K562 (cell line): Measurements from ENCODE around the gene PATJ. TPM values are rescaled to one million over a fixed set of nuclear protein-coding genes. Genes with fewer than 3 reads are reported as not detected.

Experiments
- CHD2 ChIP-seq: IDR thresholded peaks from 2 replicates; pipeline ENCODE4 v1.6.1; 2011; ENCODE audit warnings: low read depth, low read length
- ELF1 ChIP-seq: fragments of 200-800 bp; sonication (Bioruptor generic); IDR thresholded peaks from 2 replicates; pipeline ENCODE4 v1.6.1; 2016; ENCODE audit warnings: missing genetic modification characterization, missing compliant biosample characterization
- JUN ChIP-seq, 2 experiments: sonication (generic) in 1 of 2; formaldehyde crosslinking in 1 of 2; IDR thresholded peaks; 2 replicates each; pipeline versions ENCODE4 v1.6.1 to v1.8.0; 2012 to 2022; ENCODE audit warnings: borderline replicate concordance in 2 of 2, mild to moderate bottlenecking in 2 of 2, improper control_type of control experiment in 1 of 2, low read depth in 1 of 2, low read length in 1 of 2, missing genetic modification reagents in 1 of 2
- KDM5B ChIP-seq: fragments of 200-600 bp; sonication (generic); IDR thresholded peaks from 2 replicates; pipeline ENCODE4 v1.6.1; 2012; ENCODE audit warnings: low read depth, mild to moderate bottlenecking, moderate library complexity, low read length, control low read depth, inconsistent platforms; ENCODE audit not compliant: insufficient replicate concordance
- KHSRP ChIP-seq: fragments of 450-650 bp; IDR thresholded peaks from 2 replicates; pipeline ENCODE4 v1.6.1; 2017
- NCOA1 ChIP-seq: fragments of 450-650 bp; IDR thresholded peaks from 2 replicates; pipeline ENCODE4 v1.6.1; 2016; ENCODE audit warnings: low read depth
- NFXL1 ChIP-seq: fragments of 450-650 bp; formaldehyde crosslinking; IDR thresholded peaks from 2 replicates; pipeline ENCODE4 v1.4.0; 2021; ENCODE audit warnings: mild to moderate bottlenecking
- PHB2 ChIP-seq: fragments of 450-650 bp; IDR thresholded peaks from 2 replicates; pipeline ENCODE4 v1.6.1; 2017; ENCODE audit warnings: low read depth
- PRPF4 ChIP-seq: fragments of 200-400 bp; formaldehyde crosslinking; IDR thresholded peaks from one replicate; pipeline ENCODE4 v1.6.1; 2017; ENCODE audit warnings: low read length, low read depth, mild to moderate bottlenecking; ENCODE audit not compliant: insufficient read depth, poor library complexity, severe bottlenecking
- RB1 ChIP-seq: fragments of 450-650 bp; IDR thresholded peaks from 2 replicates; pipeline ENCODE4 v1.6.1; 2017; ENCODE audit warnings: low read depth, mild to moderate bottlenecking
- SIN3A ChIP-seq, 2 experiments: fragments of 150-350 bp in 1 of 2; IDR thresholded peaks; 2 replicates each; pipeline ENCODE4 v1.6.1; 2011 to 2016; ENCODE audit warnings: borderline replicate concordance in 2 of 2, low read depth in 2 of 2, low read length in 2 of 2, mild to moderate bottlenecking in 2 of 2, moderate library complexity in 2 of 2; ENCODE audit not compliant: control insufficient read depth in 1 of 2
- SMAD4 ChIP-seq: fragments of 250-450 bp; sonication (Bioruptor Pico); conservative IDR thresholded peaks from 2 replicates; pipeline ENCODE4 v1.8.0; 2021; ENCODE audit warnings: inconsistent platforms, mild to moderate bottlenecking, moderate library complexity
- SOX6 ChIP-seq: fragments of 450-650 bp; IDR thresholded peaks from 2 replicates; pipeline ENCODE4 v1.6.1; 2014; ENCODE audit warnings: mild to moderate bottlenecking
- TBP ChIP-seq: optimal IDR thresholded peaks from 2 replicates; pipeline ENCODE3; 2011; ENCODE audit warnings: low read depth, low read length, improper control_type of control experiment
- ZBTB7A ChIP-seq: IDR thresholded peaks from 2 replicates; pipeline ENCODE4 v1.6.1; 2011; ENCODE audit warnings: low read depth, mild to moderate bottlenecking, low read length, moderate library complexity, borderline replicate concordance; ENCODE audit not compliant: control insufficient read depth
- ZNF232 ChIP-seq: sonication (generic); formaldehyde crosslinking; IDR thresholded peaks from 2 replicates; pipeline ENCODE4 v1.8.0; 2022; ENCODE audit warnings: mild to moderate bottlenecking, missing genetic modification reagents
- ZNF436 ChIP-seq: fragments of 250-450, 450-650 bp; sonication (Bioruptor Pico); formaldehyde crosslinking; IDR thresholded peaks from 2 replicates; pipeline ENCODE4 v1.7.0; 2020; ENCODE audit warnings: mild to moderate bottlenecking
- polyA plus RNA-seq, 8 experiments: library from polyadenylated mRNA; depleted of rRNA in 4 of 8; stranded (reverse) in 5 of 8; unstranded in 3 of 8; fragments of >200 nt; fragmentation: Nextera tagmentation in 2 of 8; fragmentation: Illumina TruSeq in 1 of 8; extraction: Ambion mirVana in 2 of 8; extraction: Trizol in 1 of 8; gene quantifications; 2 replicates each; pipeline versions ENCODE4 v1.2.1 to v1.2.3, GENCODE V29; 2011 to 2014; ENCODE audit warnings: inconsistent platforms in 1 of 8, missing spikeins in 1 of 8
- total RNA-seq, 7 experiments: library from RNA; depleted of rRNA in 6 of 7; stranded (reverse); fragments of >200 nt in 6 of 7; fragmentation: Illumina TruSeq in 2 of 7; extraction: Trizol in 2 of 7; gene quantifications; 2 replicates each; pipeline versions ENCODE4 v1.2.1 to v1.2.3, GENCODE V29; 2011 to 2021; ENCODE audit warnings: low replicate concordance in 1 of 7
- TF ChIP-seq, protein P1 (sequence below): fragments of 150-350 bp; IDR thresholded peaks from 2 replicates; pipeline ENCODE4 v1.6.1; 2014; ENCODE audit warnings: low read depth, mild to moderate bottlenecking, low read length, borderline replicate concordance
- TF ChIP-seq, protein P2 (sequence below), 2 experiments: fragments of 450-650 bp; IDR thresholded peaks; 2 replicates each; pipeline ENCODE4 v1.6.1; 2016
- TF ChIP-seq, protein P3 (sequence below): sonication (generic); formaldehyde crosslinking; IDR thresholded peaks from 2 replicates; pipeline ENCODE4 v1.8.0; 2022; ENCODE audit warnings: mild to moderate bottlenecking, missing genetic modification reagents, borderline replicate concordance

PATJ gene
- total and polyA plus RNA-seq, 9 of the 15 experiments (the other 6 are each of a cell fraction or from before 2014, with no cell fraction given): 0.22 TPM; not detected in 8

DNA sequence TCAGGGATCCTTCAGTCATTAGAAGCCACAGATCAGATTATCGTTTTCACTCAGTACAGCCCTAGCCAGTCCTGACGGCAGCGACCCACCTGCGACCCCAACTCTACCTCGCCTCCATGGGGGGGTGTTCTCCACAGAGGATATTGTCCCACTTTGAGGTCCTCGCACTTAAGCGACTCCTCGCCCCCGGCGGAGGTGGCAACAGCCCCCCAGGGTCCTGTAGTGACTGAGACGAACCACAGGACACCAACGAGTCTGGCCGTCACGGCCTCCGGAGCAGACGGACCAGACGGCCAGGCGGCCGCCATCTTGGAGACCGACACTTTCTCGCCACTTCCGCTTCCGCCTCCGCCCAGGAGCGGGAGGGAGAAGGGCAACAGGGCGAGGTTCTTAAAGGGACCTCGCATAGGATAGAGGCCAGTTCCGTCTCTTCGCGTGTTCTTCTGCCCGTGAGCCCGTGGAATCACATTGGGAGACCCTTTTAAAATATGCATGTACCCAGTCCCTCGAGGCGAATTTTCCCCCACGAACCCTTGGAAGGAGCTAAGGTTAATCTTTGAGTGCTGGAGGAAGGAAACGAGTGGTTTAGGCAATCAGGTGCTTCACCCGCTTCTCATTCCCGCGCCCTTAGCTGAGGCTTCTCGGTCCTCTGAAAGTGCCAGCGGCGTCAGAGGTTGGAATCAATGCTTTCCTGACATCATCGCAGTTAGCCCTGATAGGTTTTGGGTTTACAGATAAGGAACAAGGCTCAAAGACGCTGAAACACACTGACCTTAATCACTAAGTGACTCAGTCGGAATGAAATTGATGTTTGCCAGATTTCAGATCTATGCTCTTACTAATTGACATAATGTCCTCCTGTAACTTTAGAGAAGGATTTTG lies 17.2 kb upstream of the PATJ start, which contains the start of gene TM2D1 (continued):
- TF ChIP-seq KDM5B (peak; percentile 99), ZBTB7A (peak; percentile 86), CHD2 (no peak), KHSRP (no peak), SOX6 (peak; percentile 34; the same call in 1 of the 2 replicates), SMAD4 (peak; percentile 42), TBP (peak; percentile 95), PRPF4 (no peak), SIN3A (IDR thresholded peaks at IDR 0.05; ENCODE audit: borderline replicate concordance in 2 of 2, control insufficient read depth in 1 of 2, low read depth in 2 of 2, low read length in 2 of 2) (peak in 1 of 2 experiments; percentile 84; a peak in 1 of 4 replicates), PHB2 (no peak), ZNF436 (CRISPR knock-in tag) (0 out of 2 replicates have a peak, but pooled peaks have one; percentile 4), NFXL1 (CRISPR knock-in tag) (no peak), ELF1 (peak; percentile 97), NCOA1 (0 out of 2 replicates have a peak, but pooled peaks have one; percentile 7), ZNF232 (CRISPR knock-in tag) (peak; percentile 61), JUN (IDR thresholded peaks at IDR 0.05; ENCODE audit: borderline replicate concordance, low read depth, low read length) (peak; percentile 70; the same call in 1 of the 2 replicates), JUN (CRISPR knock-in tag; IDR thresholded peaks at IDR 0.05; ENCODE audit: borderline replicate concordance) (peak; percentile 47; the same call in 1 of the 2 replicates), RB1 (peak; percentile 67)
- TF ChIP-seq, protein P1, sequence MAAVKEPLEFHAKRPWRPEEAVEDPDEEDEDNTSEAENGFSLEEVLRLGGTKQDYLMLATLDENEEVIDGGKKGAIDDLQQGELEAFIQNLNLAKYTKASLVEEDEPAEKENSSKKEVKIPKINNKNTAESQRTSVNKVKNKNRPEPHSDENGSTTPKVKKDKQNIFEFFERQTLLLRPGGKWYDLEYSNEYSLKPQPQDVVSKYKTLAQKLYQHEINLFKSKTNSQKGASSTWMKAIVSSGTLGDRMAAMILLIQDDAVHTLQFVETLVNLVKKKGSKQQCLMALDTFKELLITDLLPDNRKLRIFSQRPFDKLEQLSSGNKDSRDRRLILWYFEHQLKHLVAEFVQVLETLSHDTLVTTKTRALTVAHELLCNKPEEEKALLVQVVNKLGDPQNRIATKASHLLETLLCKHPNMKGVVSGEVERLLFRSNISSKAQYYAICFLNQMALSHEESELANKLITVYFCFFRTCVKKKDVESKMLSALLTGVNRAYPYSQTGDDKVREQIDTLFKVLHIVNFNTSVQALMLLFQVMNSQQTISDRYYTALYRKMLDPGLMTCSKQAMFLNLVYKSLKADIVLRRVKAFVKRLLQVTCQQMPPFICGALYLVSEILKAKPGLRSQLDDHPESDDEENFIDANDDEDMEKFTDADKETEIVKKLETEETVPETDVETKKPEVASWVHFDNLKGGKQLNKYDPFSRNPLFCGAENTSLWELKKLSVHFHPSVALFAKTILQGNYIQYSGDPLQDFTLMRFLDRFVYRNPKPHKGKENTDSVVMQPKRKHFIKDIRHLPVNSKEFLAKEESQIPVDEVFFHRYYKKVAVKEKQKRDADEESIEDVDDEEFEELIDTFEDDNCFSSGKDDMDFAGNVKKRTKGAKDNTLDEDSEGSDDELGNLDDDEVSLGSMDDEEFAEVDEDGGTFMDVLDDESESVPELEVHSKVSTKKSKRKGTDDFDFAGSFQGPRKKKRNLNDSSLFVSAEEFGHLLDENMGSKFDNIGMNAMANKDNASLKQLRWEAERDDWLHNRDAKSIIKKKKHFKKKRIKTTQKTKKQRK: no peak
- TF ChIP-seq, protein P2, sequence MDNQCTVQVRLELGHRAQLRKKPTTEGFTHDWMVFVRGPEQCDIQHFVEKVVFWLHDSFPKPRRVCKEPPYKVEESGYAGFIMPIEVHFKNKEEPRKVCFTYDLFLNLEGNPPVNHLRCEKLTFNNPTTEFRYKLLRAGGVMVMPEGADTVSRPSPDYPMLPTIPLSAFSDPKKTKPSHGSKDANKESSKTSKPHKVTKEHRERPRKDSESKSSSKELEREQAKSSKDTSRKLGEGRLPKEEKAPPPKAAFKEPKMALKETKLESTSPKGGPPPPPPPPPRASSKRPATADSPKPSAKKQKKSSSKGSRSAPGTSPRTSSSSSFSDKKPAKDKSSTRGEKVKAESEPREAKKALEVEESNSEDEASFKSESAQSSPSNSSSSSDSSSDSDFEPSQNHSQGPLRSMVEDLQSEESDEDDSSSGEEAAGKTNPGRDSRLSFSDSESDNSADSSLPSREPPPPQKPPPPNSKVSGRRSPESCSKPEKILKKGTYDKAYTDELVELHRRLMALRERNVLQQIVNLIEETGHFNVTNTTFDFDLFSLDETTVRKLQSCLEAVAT (IDR thresholded peaks at IDR 0.05): 0 out of 4 replicates have a peak, but pooled peaks of 1 of the 2 experiments have one; percentile 62
- TF ChIP-seq, protein P3, sequence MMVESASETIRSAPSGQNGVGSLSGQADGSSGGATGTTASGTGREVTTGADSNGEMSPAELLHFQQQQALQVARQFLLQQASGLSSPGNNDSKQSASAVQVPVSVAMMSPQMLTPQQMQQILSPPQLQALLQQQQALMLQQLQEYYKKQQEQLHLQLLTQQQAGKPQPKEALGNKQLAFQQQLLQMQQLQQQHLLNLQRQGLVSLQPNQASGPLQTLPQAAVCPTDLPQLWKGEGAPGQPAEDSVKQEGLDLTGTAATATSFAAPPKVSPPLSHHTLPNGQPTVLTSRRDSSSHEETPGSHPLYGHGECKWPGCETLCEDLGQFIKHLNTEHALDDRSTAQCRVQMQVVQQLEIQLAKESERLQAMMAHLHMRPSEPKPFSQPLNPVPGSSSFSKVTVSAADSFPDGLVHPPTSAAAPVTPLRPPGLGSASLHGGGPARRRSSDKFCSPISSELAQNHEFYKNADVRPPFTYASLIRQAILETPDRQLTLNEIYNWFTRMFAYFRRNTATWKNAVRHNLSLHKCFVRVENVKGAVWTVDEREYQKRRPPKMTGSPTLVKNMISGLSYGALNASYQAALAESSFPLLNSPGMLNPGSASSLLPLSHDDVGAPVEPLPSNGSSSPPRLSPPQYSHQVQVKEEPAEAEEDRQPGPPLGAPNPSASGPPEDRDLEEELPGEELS (CRISPR knock-in tag): peak; percentile 92
